Stimulated activated CD8-positive, alpha-beta memory T cell treated with anti-CD3 and anti-CD28 coated beads, Interleukin-12 subunit alpha, Interleukin-12 subunit beta, amount 100 ng/mL, for 1 hour (primary cell): Measurements from ENCODE around the gene FNDC3B.
"Not testable (repeated sequence)": the region's sequence is repeated elsewhere in the genome, so short reads cannot be mapped to it uniquely, and the experiment has no call there.

Source experiments
- DNase-seq: peaks from one replicate; pipeline ENCODE4 v3.0.0-alpha.2; 2020; ENCODE audit warnings: low read depth

The FNDC3B gene

DNA sequence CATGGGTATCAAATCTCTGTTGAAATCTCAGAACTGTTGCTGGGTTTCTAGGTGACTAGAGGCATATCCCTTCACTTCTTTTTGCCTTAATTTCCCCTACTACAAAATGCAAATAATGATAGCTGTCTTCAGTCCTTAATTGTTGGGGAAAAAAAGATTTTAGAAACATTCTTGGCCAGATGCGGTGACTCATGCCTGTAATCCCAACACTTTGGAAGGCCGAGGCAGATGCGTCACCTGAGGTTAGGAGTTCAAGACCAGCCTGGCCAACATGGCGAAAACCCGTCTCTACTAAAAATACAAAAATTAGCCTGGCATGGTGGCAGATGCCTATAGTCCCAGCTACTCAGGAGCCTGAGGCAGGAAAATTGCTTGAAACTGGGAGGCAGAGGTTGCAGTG lies 329.2 kb downstream of the FNDC3B start:
- DNase-seq: not testable (repeated sequence)

DNA sequence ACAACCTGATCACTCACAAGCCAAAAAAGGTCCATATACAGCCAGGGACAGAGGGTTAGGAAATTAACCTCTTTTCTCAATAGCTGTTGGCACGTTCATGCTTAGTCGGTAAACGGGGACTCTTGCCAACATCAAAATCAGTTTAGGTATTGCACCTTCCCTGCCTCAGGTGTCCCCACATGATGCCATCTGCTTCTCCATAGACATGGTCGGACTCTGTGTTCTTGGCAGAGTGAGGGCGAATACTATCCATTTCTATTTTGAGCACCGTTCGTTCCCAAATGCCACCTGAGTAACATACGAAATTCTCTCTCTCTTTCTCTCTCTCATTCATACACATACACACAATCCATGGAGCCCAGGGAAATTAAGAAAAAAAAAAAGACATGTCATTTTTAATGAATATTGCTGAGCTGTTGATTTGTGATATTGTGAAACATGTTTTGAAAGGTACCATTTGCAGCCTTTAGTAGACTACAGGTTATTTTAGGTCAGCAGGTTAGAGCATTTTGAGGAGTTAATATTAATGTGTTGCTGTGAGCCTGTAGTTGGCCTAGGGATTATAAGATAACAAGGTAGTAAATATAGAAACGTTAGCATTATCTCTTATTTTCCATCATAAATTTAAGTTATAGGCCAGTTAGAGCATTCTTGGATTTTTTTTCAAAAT lies 330.3 kb downstream of the FNDC3B start:
- no peak for DNase-seq

DNA sequence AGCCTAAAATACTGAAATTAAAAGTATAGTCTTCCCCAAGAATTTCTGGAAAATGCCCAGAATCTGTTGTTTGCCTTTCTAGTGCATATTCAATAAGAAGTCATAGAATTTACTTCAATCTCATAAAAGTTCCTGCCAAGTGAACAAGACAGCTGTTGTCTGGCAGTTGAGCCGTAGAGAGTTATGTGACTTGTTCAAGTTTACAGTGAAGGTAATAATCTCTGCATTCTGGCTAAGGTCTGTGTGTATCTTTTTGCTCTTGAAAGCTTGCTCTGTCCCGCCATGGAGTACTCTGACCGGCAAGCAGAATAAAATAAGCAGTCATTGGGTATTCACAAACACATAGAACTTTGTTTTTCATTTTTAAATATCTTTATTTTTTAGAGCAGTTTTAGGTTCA lies 331.0 kb downstream of the FNDC3B start:
- no peak for DNase-seq

DNA sequence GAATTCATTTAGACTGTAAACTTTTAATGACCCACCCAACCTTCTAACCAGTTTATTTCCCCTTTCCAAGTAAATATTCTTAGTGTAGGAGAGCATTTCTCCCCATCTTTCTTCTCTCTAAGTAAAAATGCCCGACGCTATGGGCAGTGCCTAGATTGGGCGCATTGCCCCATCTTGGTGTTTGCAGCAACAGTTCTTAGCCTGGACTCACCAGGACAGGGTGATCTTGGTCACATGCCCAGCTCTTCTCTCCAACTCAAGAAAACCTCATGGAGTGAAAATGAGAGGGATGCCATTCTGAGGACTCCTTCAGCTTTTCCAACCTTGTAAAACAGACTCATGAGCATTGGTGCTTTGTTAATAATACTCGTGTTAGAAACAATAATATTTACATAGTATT lies 332.2 kb downstream of the FNDC3B start:
- DNase-seq: no peak

DNA sequence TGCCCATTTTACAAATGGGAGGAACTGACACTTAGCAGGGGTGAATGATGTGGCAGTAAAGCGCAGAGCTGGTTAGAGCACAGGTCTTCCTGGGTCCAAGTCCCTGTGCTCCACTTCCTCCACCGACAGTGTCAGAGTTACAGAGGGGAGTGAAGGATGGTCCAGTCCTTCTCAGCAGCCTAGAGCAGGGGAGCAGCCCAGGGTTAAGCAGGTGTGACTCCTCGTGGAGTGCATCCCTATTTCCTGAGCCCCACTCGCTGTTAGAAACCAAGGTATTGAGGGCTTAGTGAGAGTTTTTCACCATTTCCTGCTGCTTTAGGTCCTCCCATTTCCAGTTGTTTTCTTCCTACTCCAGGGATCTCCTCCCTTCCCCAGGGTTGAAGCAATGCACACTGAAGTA lies 333.5 kb downstream of the FNDC3B start:
- no peak for DNase-seq

DNA sequence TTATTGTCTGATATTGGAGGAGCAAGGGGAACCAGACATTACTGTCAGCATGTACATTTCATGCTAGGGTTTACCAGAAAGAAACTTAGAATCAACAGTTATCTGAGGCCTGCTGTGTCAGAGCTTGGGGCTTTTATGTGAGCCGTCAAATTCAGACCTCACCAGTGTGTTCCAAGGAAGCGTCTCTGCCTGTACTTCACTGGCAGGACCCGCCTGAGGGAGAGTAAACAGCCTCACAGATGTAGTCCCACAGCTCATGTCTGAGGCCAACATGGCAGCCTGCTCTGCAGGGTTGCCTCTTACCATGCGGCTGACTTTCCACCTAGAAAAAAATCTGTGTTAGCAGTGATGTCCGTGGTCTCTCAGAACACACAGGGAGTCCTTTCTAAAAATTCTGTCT lies 334.5 kb downstream of the FNDC3B start:
- no peak for DNase-seq

DNA sequence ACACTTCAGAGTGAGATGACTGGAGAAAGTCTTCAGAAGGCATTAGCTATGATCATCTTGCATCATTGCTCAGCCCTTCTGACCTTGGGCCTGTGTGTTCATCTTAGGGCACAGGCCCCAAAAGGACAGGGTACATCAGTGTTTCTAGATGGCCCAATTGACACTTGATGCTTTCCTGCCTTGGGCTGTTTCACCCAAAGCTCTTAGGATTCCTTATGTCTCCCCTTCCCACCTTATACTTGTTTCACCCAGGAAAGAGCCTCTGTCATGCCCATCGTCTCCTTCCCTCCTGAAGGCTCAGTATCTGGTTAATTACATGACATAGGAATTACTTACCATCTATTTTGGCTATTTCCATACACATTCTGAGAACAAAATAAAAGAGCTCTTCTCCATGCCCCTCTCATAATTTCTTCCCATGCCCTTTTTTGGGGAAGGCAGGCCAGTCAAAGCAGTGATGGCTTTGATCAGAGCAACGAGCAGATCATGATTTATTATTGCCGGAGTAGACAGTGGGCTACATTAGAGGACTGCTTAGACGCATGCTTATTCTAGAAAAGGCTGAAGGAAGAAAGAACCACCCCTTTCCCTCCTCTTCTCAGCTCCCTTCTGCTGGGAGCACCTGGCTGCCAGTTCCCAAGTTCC lies 335.9 kb downstream of the FNDC3B start:
- DNase-seq: no peak

DNA sequence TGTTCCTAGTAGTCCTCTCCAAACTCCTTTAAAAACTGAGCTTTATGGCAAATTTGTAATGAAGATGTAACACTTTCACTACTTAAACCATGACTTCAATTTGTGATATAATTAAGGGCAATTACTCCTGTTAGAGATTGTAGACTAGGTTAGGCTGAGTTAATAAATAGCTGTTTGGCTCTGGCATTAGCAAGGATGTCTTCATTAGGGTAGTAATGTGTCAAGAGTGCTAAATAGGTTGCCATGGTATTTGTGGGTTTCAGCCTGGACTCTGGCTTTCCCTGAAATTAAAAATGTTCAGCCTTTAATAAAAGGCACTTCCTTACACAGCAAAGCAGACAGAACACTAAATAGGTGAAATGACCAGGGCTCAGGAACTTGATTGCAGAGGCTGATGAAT lies 337.0 kb downstream of the FNDC3B start:
- DNase-seq: no peak

DNA sequence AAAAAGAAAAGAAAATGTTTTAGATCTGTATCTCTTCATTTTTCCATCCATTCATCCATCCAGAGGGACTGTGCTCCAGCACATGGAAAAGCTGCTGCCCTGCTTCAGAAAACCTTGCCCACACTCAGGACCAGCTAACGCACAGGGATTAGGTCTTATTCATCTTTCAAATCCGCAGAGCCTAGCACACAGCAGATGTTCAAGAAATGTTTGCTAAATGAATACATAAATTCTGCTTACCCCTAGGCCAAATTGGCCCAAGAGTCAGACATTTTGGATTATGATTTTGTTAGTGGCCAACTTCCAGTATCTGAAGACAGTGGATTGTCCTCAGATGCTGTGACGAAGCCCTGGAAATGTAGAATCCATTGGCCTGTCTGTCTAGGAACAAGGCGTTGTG lies 337.5 kb downstream of the FNDC3B start:
- no peak for DNase-seq

DNA sequence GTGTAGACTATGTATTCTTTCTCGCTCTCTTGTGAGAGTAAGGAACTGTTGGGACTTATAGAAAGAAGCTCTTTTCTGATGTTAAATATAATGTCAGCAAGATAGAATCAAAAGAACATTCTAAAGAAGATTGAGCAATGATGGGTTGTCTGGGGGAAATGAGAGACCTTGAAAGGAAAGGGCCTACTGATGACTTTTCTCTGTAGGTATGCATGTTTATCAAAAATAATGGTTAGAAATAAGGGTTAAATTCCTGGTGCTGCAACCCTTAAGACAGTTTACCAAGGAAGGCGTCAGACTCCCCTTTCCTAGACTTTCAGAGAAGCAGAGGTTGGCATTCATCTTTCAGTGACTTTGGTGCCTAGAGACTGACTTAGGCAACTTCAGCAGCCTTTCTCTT lies 339.1 kb downstream of the FNDC3B start:
- DNase-seq: no peak

DNA sequence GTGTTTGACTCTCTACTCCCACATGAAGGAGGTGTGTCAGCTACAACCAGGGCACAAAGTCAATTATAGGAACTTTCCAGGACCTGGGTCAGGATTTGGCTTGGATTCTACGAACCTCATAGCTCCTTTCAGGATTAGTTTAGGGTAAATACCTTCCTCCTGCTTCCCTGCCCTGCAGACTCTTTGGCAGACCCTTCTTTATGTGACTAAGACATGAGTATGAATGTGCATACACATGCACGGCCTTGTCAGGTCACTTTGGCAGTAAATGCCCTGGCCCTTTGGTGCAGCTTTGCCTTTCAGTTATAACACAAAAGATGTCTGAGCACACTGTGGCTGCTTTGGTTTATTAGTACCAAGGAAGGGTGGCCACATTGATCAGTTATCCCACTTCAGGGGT lies 340.0 kb downstream of the FNDC3B start:
- DNase-seq: no peak

DNA sequence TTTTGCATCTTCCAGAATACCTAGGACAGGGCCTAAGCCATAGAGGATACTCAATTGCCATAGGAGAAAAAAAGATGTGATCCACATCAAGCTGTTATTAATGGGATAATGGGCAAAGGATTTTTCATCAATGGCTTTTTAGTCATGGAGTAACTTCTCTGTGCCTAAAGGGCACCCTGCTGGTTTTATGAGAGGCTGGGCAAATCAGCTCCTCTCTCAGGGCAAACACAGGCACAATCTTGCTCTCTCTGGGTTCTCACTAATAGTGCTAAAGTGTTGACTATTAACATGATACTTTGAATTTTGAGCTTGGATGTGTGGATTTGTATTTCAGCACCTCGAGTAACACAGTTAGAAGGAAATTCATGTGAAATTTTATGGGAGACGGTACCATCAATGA lies 341.3 kb downstream of the FNDC3B start:
- no peak for DNase-seq

DNA sequence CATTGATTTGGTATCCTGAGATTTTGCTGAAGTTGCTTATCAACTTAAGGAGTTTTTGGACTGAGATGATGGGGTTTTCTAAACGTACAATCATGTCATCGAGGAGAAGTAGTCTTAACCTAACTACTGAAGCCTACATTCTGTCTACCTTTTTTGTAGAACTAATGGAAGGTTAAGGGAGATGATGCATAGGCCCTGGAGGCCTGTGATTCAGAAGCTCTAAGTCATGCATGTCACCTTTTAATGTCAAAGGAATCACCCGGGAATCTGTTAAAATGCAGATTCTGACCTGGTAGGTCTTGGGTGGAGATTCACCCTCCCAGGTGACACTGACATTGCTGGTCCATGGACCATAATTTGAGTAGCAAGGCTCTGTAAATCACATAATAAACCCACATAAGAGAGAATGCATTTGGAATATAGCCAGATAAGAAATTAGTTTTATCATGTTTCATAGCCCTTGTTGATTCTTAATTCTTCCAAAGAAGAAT lies 344.0 kb downstream of the FNDC3B start:
- DNase-seq: no peak

DNA sequence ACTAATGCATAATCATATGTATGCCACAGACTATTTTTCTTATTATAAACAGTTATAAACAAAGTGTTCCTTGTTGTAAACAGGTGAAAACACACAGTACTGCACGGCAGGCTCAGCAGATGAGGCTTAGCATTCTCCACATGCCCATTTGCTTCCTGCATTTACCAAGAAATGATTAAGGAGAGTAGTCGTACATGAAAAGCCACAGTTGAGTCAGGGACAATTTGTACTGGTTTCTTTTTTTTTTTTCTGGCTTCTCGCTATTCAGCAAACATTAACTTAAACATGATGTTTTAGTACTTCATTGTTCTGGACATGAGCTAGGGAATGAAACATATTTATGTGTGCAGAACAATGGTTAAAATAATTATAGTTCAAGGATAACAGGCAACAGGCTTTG lies 345.5 kb downstream of the FNDC3B start:
- no peak for DNase-seq

DNA sequence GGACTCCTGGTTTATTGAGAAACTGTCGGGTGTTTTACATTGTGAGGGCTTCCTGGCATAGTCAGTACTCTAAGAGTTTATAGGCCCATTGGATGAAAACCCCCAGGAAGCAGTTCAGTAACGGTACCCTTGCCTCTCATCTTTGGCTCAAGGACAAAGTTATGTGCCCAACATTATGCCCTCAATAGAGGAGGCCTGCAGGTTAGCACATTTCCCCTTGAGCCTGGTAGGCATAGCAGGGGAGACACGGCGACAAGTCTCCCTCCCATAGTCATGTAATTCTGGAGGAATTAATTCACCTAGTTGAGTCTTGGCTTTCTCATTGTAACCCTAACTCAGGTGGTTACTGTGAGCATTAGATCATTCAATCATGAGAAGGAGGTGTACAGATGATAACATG lies 348.4 kb downstream of the FNDC3B start:
- DNase-seq: no peak

DNA sequence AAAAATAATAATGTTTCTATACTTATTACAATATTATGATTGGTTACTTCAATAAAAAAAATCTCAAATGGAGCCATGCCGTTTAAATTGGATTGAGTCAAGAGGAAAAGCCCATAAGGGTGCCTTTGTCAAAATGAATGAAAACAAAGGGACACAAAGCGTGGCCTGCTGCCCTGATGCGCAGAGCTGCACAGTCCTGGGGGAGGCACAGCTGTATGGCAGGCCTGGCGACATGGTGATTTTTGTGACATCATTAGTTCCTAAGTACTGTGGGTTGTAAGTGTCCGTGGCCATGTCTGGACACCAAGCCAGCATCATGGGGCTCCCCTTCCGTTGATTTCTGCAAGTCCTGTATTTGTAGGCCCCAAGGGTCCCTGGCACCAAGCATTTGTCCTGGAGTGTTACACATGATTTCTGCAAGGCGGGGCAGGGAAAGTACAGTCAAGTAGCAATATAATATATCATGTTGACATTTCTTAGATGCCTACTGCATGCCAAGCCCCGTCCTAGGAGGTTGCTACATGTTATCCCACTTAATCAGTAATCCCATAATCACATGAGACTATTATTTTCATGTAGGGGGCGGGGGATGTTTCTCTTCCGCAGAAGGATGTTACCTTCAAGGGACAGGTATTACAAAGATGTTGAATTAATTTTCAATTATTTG lies 349.2 kb downstream of the FNDC3B start:
- no peak for DNase-seq

DNA sequence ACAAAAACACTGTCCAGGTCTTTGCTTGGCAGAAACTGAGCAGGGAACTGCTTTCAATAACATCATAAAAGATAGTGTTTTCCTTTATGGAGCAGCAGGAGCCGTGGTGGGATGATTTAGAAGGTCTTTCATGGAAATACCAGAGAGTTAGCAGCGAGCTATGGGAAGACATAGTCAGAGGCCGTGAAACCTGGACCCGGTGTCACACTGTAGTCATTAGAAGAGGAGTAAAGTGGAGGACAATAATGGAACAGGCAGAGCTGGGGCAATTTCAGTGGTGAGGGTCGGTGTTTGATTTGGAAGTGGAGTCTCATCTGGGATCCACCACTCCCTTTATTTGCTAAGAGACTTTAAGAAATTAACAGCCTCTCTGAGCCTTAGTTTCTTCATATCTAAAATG lies 351.4 kb downstream of the FNDC3B start:
- DNase-seq: no peak

DNA sequence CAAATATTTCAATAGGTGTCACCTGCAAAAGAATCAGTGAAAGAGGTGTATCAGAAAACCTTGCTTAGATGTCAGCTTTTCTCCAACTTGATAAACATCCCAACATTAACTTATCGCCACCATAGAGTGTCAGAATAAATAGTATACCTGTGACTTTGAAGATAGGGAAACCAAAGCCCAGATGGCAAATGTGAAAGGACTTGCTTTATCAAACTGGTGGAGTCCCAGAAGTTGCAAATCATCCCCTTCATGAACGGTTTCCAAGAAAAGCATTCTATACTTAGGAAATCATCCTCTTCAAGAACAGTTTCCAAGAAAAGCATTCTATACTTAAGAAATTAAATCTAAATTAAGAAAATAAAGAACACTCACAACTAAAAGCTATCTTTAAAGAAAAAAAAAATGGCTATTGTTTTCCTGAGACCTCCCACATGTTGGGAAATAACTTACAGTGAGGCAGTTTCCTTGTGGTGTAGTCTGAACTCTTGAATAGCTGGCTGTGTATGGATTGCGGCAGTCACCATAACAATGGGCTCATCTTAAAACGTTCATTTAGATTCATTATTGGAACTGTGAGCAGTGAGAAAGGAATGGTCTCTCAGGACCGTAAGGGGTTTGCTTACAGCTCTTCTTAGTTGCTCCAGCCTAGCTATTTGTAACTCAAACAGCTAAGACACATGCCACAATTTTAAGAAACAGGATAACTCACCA lies 352.4 kb downstream of the FNDC3B start:
- no peak for DNase-seq

DNA sequence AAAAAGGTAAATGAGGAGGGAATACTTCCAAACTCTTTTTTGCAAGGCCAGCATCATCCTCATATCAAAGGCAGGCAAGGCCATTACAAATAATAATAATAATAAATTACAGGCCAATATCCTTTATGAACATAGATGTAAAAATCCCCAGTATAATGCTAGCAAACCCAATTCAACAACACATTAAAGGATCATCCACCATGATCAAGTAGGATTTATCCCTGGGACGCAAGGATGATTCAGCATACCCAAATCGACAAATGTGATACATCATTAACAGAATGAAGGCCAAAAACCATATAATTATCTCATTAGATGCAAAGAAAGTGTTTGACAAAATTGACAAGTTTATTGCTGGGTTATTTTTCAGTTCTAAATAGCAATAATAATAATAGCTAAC lies 355.3 kb downstream of the FNDC3B start:
- no peak for DNase-seq

DNA sequence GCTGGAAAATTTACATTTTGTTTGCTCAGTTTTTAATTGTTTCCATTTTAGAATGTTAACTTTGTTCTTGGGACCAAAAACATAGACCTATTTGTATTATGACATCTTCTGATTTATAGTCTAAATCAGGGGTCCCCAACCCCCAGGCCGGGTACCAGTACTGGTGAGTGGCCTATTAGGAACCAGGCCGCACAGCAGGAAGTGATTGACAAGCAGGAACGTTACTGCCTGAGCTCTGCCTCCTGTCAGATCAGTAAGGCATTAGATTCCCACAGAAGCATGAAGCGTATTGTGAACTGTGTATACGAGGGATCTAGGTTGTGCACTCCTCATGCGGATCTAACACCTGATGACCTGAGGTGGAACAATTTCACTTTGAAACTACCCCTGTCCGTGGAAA lies 357.0 kb downstream of the FNDC3B start:
- no peak for DNase-seq

DNA sequence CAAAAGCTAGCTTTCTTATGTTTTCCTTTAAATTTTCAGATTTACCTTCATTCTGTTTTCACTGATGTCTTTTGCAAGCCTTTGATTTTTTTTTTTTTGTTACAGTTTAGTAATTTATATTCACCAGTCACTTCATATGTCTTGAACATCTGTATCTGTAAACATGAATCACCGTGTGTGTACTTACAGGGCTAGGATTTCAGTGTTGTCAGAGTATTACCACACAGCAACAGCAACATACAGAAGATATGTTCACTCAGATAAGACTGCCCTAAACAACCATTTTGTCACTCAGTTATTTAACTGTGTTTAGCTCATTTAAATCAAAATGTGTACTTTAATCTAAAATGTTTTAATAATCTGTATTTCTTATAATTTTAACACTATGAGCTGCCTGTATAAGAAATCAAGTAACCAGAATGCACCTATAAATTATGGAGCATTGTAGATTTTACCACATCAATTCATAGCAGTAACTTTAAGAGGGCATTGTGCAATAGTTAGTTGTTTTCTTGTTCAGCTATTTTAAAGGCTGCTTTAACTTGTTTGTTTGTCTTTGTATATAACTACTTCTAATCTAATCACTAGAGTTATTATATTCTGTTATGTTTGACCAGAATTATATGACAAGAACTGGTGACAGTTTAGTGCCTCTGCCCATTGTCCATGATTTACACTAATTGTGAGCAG lies 358.5 kb downstream of the FNDC3B start:
- no peak for DNase-seq

DNA sequence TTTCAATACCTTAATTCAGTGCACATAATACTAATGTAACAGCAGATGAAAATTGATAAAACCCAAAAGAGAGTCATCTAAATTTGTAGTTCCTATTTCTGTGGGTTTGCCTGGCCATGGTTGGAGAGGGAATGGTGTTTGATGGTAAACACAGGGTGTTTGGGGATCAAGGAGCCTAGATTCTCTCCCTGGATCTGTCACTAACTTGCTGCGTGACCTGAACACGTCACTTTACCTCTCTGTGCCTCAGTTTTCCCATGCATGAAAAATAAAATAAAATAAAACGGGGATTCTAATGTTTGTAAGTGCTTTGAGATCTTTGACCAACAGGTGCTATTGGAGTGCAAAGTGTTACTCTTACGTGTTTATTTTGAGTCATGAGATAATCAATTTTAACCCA lies 359.1 kb downstream of the FNDC3B start:
- no peak for DNase-seq
